Left lung (tissue), 10 donors: ENCODE measurements around the gene ZDHHC7. TPM values are rescaled to one million over a fixed set of nuclear protein-coding genes. Genes with fewer than 3 reads are reported as not detected.
A peak's percentile ranks its signal among the peaks of the same experiment; 100 is the strongest.

Source experiments
- ATAC-seq: fragments of 200-7000 bp; cut with Tn5 transposase; one replicate; pipeline ENCODE4 v1.9.1; 2020; ENCODE audit warnings: moderate library complexity
- DNase-seq, 4 donors: peaks; one replicate each; pipeline ENCODE4 v3.0.0-alpha.2; 2013 to 2020
- H3K27ac ChIP-seq, 2 donors: fragments of 200-600 bp; sonication (generic) in 1 of 2; one replicate each; pipeline versions ENCODE4 v1.5.0 to v1.8.0; 2020 to 2021
- H3K27me3 ChIP-seq, 2 donors: fragments of 200-600 bp; sonication (generic) in 1 of 2; one replicate each; pipeline versions ENCODE4 v1.5.0 to v1.8.0; 2020 to 2021
- H3K36me3 ChIP-seq, 2 donors: fragments of 200-600 bp; sonication (generic) in 1 of 2; one replicate each; pipeline versions ENCODE4 v1.5.0 to v1.8.0; 2020 to 2021
- H3K4me1 ChIP-seq, 2 donors: fragments of 200-600 bp; one replicate each; pipeline ENCODE4 v1.8.0; 2021
- H3K4me3 ChIP-seq, 2 donors: fragments of 200-600 bp; sonication (generic) in 1 of 2; one replicate each; pipeline versions ENCODE4 v1.5.0 to v1.8.0; 2020 to 2021; ENCODE audit warnings: mild to moderate bottlenecking in 1 of 2
- H3K9me3 ChIP-seq, 2 donors: fragments of 200-600 bp; sonication (generic) in 1 of 2; one replicate each; pipeline versions ENCODE4 v1.5.0 to v1.8.0; 2020 to 2021
- CTCF ChIP-seq, 2 donors: fragments of 200-600 bp; sonication (generic) in 1 of 2; IDR thresholded peaks; one replicate each; pipeline versions ENCODE4 v1.5.0 to v1.8.0; 2021; ENCODE audit warnings: antibody characterized with exemption in 2 of 2
- intact Hi-C, 2 donors: fragments of 100-400 bp; cut with DNase I; formaldehyde crosslinking; loops; one replicate each; pipeline versions ENCODE4 v1.11.2 to v1.14.2; 2022
- polyA plus RNA-seq, 6 donors: library from polyadenylated mRNA; unstranded; fragments of 120-200 nt; gene quantifications; one replicate each; pipeline ENCODE4 v1.2.1, GENCODE V29; 2013; ENCODE audit not compliant: insufficient read length in 6 of 6
- total RNA-seq, 2 donors: library from RNA; stranded (reverse); fragmentation: NEBNext Ultra II Directional; extraction: Animal tissue kit (Norgen Biotek cat#: 25700); gene quantifications; one replicate each; pipeline ENCODE4 v1.2.1, GENCODE V29; 2021
- donor health status: DM: no; HTN: yes; CAD: no.
- donor health status: DM: no; HTN: no; CAD: no.

ZDHHC7 gene
- total and polyA plus RNA-seq, 8 donors, result 52.5 to 82.3 (median 59.7) TPM

GRCh38 chr16:84979516-84979915 is 31.8 kb downstream of the ZDHHC7 start:
- no peaks in the 10 kb centered on the region for H3K27me3 ChIP-seq
- no peaks in the 10 kb centered on the region for H3K9me3 ChIP-seq
- H3K27ac ChIP-seq, result no peak overlapping the region
- H3K36me3 ChIP-seq, result peaks cover 0 to 82% of the 10 kb centered on the region in 2 donors
- H3K4me3 ChIP-seq, result no peak overlapping the region
- H3K4me1 ChIP-seq, result peaks cover 8 to 57% of the 10 kb centered on the region in 2 donors
- no peak for DNase-seq
- no peak for TF ChIP-seq CTCF (IDR thresholded peaks at IDR 0.05)
- intact Hi-C loops, result no loop called here
- no peak for ATAC-seq

GRCh38 chr16:84976644-84977400 is 34.5 kb downstream of the ZDHHC7 start:
- Histone ChIP-seq H3K9me3 (no peaks in the 10 kb centered on the region), H3K36me3 (peaks cover 0 to 86% of the 10 kb centered on the region in 2 donors), H3K27me3 (no peaks in the 10 kb centered on the region), H3K4me1 (peaks cover 10 to 43% of the 10 kb centered on the region in 2 donors), H3K4me3 (no peak overlapping the region), H3K27ac (peak overlapping the region; percentile 33 to 69)
- no peak for TF ChIP-seq CTCF (IDR thresholded peaks at IDR 0.05)
- peak in 2 of 4 donors; percentile 67 to 83 for DNase-seq
- intact Hi-C loops, result no loop called here
- peak; percentile 68 for ATAC-seq

- ATAC-seq (no peak), DNase-seq (peak in 1 of 4 donors; percentile 36)
- Histone ChIP-seq H3K27ac (no peak overlapping the region), H3K9me3 (no peaks in the 10 kb centered on the region), H3K4me1 (peaks cover 10 to 49% of the 10 kb centered on the region in 2 donors), H3K4me3 (no peak overlapping the region), H3K36me3 (peaks cover 0 to 73% of the 10 kb centered on the region in 2 donors), H3K27me3 (no peaks in the 10 kb centered on the region)
- no peak for TF ChIP-seq CTCF (IDR thresholded peaks at IDR 0.05)
- intact Hi-C loops, result no loop called here
These were observed 35.8 kb downstream of the ZDHHC7 start for GRCh38 chr16:84975522-84975921.

GRCh38 chr16:84975066-84975465 is 36.3 kb downstream of the ZDHHC7 start:
- Histone ChIP-seq H3K4me3 (no peak overlapping the region), H3K36me3 (peaks cover 0 to 68% of the 10 kb centered on the region in 2 donors), H3K4me1 (peaks cover 10 to 53% of the 10 kb centered on the region in 2 donors), H3K27ac (no peak overlapping the region), H3K27me3 (no peaks in the 10 kb centered on the region), H3K9me3 (no peaks in the 10 kb centered on the region)
- intact Hi-C loops, result no loop called here
- no peak for TF ChIP-seq CTCF (IDR thresholded peaks at IDR 0.05)
- DNase-seq (peak in 1 of 4 donors; percentile 57), ATAC-seq (no peak)

GRCh38 chr16:84973776-84974523 is 37.4 kb downstream of the ZDHHC7 start:
- Histone ChIP-seq H3K9me3 (no peaks in the 10 kb centered on the region), H3K36me3 (peaks cover 0 to 57% of the 10 kb centered on the region in 2 donors), H3K4me3 (no peak overlapping the region), H3K27ac (no peak overlapping the region), H3K4me1 (peaks cover 10 to 53% of the 10 kb centered on the region in 2 donors), H3K27me3 (no peaks in the 10 kb centered on the region)
- no peak for ATAC-seq
- DNase-seq, result peak in 1 of 4 donors; percentile 14
- intact Hi-C loops, result no loop called here
- no peak for TF ChIP-seq CTCF (IDR thresholded peaks at IDR 0.05)
